Ovary (tissue), 3 donors: ENCODE data around the gene GATAD2A.

Experiments
- EP300 ChIP-seq: sonication (generic); formaldehyde crosslinking; IDR thresholded peaks from one replicate; pipeline ENCODE4 v1.6.1; 2017; ENCODE audit warnings: antibody characterized with exemption
- POLR2A ChIP-seq: fragments of 450-650 bp; IDR thresholded peaks from one replicate; pipeline ENCODE4 v1.6.1; 2017; ENCODE audit warnings: antibody characterized with exemption, mild to moderate bottlenecking, moderate library complexity
- TF ChIP-seq, protein P1 (sequence below), 3 donors: fragments of 450-650 bp in 2 of 3; fragments of 200-600 bp in 1 of 3; IDR thresholded peaks; one replicate each; pipeline versions ENCODE4 v1.5.1 to v1.8.0; 2016 to 2022; ENCODE audit warnings: antibody characterized with exemption in 3 of 3, mild to moderate bottlenecking in 1 of 3
- donor health status: DM: no; HTN: no; CAD: no.

DNA sequence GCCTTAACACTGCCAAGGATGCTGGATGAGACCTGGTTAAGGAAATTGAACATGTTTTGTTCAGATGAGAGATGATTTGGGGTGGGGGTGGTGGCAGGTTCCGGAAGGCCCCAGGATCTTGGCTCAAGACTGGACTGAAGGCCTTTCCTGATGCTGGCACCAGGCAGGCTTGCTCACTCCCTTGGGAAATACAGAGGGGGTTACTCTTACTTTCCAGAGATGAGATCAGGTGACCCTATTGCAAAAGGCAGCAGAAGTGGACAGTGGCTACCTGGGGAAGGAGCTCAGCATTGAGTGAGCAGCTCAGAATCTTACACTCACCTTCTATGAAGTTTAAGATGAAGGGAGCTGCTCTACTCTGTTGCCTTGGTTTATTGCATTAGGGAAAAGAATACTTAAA is 10.8 kb downstream of the GATAD2A start:
- TF ChIP-seq, protein P1, sequence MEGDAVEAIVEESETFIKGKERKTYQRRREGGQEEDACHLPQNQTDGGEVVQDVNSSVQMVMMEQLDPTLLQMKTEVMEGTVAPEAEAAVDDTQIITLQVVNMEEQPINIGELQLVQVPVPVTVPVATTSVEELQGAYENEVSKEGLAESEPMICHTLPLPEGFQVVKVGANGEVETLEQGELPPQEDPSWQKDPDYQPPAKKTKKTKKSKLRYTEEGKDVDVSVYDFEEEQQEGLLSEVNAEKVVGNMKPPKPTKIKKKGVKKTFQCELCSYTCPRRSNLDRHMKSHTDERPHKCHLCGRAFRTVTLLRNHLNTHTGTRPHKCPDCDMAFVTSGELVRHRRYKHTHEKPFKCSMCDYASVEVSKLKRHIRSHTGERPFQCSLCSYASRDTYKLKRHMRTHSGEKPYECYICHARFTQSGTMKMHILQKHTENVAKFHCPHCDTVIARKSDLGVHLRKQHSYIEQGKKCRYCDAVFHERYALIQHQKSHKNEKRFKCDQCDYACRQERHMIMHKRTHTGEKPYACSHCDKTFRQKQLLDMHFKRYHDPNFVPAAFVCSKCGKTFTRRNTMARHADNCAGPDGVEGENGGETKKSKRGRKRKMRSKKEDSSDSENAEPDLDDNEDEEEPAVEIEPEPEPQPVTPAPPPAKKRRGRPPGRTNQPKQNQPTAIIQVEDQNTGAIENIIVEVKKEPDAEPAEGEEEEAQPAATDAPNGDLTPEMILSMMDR (IDR thresholded peaks at IDR 0.05): no peak
- no peak for TF ChIP-seq POLR2A
- no peak for TF ChIP-seq EP300
